K562 (cell line): ENCODE data around the gene RHBG. TPM values are rescaled to one million over a fixed set of nuclear protein-coding genes. Genes with fewer than 3 reads are reported as not detected.
A peak's percentile ranks its signal among the peaks of the same experiment; 100 is the strongest.

Experiments
- BRCA1 ChIP-seq, 2 experiments: fragments of 450-650 bp in 1 of 2; sonication (generic) in 1 of 2; formaldehyde crosslinking in 1 of 2; IDR thresholded peaks; 2 replicates each; pipeline versions ENCODE4 v1.5.0 to v1.6.1; 2017 to 2020; ENCODE audit warnings: mild to moderate bottlenecking in 1 of 2, missing genetic modification reagents in 1 of 2
- CBX8 ChIP-seq: fragments of 200-600 bp; sonication (generic); IDR thresholded peaks from 2 replicates; pipeline ENCODE4 v1.6.1; 2012; ENCODE audit warnings: borderline replicate concordance, mixed run types, low read depth, mild to moderate bottlenecking, moderate library complexity, mixed read lengths, low read length, control low read depth, inconsistent platforms; ENCODE audit not compliant: poor library complexity, severe bottlenecking; ENCODE audit errors: extremely low read depth
- GTF2F1 ChIP-seq: IDR thresholded peaks from 2 replicates; pipeline ENCODE4 v1.6.1; 2011; ENCODE audit warnings: low read depth, low read length, improper control_type of control experiment
- SAFB2 ChIP-seq: fragments of 200-400 bp; formaldehyde crosslinking; IDR thresholded peaks from 2 replicates; pipeline ENCODE4 v1.6.1; 2018; ENCODE audit warnings: borderline replicate concordance, low read length, low read depth, moderate library complexity; ENCODE audit not compliant: severe bottlenecking
- SP1 ChIP-seq: sonication (generic); formaldehyde crosslinking; IDR thresholded peaks from 2 replicates; pipeline ENCODE4 v1.8.1; 2022; ENCODE audit warnings: mild to moderate bottlenecking, missing genetic modification reagents
- SRSF1 ChIP-seq: fragments of 200-400 bp; formaldehyde crosslinking; IDR thresholded peaks from 2 replicates; pipeline ENCODE4 v1.6.1; 2017; ENCODE audit warnings: mild to moderate bottlenecking, low read depth, low read length, moderate library complexity
- STAT5A ChIP-seq: IDR thresholded peaks from 2 replicates; pipeline ENCODE4 v1.6.1; 2012; ENCODE audit warnings: low read length, inconsistent platforms, borderline replicate concordance
- TAF7 ChIP-seq: fragments of 450-650 bp; IDR thresholded peaks from 2 replicates; pipeline ENCODE4 v1.6.1; 2016; ENCODE audit warnings: missing genetic modification characterization, missing compliant biosample characterization
- TRIM28 ChIP-seq: fragments of 450-650 bp; IDR thresholded peaks from 2 replicates; pipeline ENCODE4 v1.6.1; 2017
- ZNF408 ChIP-seq: fragments of 250-450 bp; sonication (Bioruptor Pico); IDR thresholded peaks from 2 replicates; pipeline ENCODE4 v1.4.0; 2020; ENCODE audit warnings: low read depth, mild to moderate bottlenecking, moderate library complexity
- polyA plus RNA-seq, 8 experiments: library from polyadenylated mRNA; depleted of rRNA in 4 of 8; stranded (reverse) in 5 of 8; unstranded in 3 of 8; fragments of >200 nt; fragmentation: Nextera tagmentation in 2 of 8; fragmentation: Illumina TruSeq in 1 of 8; extraction: Ambion mirVana in 2 of 8; extraction: Trizol in 1 of 8; gene quantifications; 2 replicates each; pipeline versions ENCODE4 v1.2.1 to v1.2.3, GENCODE V29; 2011 to 2014; ENCODE audit warnings: inconsistent platforms in 1 of 8, missing spikeins in 1 of 8
- total RNA-seq, 7 experiments: library from RNA; depleted of rRNA in 6 of 7; stranded (reverse); fragments of >200 nt in 6 of 7; fragmentation: Illumina TruSeq in 2 of 7; extraction: Trizol in 2 of 7; gene quantifications; 2 replicates each; pipeline versions ENCODE4 v1.2.1 to v1.2.3, GENCODE V29; 2011 to 2021; ENCODE audit warnings: low replicate concordance in 1 of 7
- TF ChIP-seq, protein P1 (sequence below): fragments of 450-650 bp; IDR thresholded peaks from 2 replicates; pipeline ENCODE4 v1.7.1; 2018; ENCODE audit warnings: mild to moderate bottlenecking, low read depth; ENCODE audit not compliant: partially characterized antibody
- TF ChIP-seq, protein P2 (sequence below): sonication (generic); formaldehyde crosslinking; IDR thresholded peaks from 2 replicates; pipeline ENCODE4 v1.8.0; 2023; ENCODE audit warnings: missing genetic modification reagents, mild to moderate bottlenecking, borderline replicate concordance
- TF ChIP-seq, protein P3 (sequence below), 2 experiments: fragments of 450-650 bp; IDR thresholded peaks; 2 replicates each; pipeline ENCODE4 v1.6.1; 2018; ENCODE audit warnings: mild to moderate bottlenecking in 2 of 2, low read depth in 1 of 2; ENCODE audit not compliant: partially characterized antibody in 2 of 2

The RHBG gene
- total and polyA plus RNA-seq, 9 of the 15 experiments (the other 6 are each of a cell fraction or from before 2014, with no cell fraction given) = not detected

DNA sequence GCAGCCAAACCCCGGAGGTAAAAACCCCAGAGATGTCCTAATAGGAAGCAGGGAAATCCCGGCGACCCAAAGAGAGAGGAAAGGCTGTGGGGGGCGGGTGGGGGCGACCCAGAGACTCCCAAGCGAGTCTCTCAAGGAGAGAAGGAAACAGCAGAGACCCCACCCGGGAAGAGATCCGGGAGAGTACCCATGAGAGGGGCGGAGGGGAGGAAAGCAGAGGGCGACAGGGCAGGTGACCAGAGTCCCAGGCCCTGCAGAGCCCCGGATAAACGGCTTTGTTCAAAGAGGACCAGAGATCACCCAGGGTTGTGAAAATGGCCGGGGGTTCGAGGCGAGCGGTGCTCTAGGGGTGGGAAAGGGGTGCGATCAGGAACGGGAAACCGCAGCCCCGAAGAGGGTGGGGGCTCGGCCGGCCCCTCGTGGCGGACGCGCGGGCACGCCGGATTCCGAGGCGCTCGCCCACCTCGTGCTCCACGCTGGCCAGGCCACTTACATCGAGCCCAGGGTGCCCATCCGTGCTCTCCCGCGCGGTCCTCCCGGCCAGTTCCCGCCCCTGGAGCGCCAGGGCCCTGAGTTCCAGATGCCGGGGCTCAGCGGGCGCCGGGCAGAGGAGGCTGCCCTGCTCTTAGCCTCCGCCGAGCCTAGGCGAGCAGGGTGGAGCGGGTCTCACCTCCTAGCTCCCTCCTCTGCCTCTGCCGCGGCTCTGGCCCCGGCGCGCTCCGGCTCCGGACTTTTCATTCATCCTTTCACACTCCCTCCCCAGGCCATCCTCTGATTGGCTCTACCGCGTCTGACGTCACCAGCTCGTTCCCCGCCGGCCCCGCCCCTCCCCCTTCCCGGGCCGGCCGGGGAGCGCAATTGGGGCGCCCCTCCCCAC lies 52.3 kb downstream of the RHBG start (continued):
- TF ChIP-seq, protein P1, sequence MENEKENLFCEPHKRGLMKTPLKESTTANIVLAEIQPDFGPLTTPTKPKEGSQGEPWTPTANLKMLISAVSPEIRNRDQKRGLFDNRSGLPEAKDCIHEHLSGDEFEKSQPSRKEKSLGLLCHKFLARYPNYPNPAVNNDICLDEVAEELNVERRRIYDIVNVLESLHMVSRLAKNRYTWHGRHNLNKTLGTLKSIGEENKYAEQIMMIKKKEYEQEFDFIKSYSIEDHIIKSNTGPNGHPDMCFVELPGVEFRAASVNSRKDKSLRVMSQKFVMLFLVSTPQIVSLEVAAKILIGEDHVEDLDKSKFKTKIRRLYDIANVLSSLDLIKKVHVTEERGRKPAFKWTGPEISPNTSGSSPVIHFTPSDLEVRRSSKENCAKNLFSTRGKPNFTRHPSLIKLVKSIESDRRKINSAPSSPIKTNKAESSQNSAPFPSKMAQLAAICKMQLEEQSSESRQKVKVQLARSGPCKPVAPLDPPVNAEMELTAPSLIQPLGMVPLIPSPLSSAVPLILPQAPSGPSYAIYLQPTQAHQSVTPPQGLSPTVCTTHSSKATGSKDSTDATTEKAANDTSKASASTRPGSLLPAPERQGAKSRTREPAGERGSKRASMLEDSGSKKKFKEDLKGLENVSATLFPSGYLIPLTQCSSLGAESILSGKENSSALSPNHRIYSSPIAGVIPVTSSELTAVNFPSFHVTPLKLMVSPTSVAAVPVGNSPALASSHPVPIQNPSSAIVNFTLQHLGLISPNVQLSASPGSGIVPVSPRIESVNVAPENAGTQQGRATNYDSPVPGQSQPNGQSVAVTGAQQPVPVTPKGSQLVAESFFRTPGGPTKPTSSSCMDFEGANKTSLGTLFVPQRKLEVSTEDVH = no peak
- TF ChIP-seq GTF2F1 (no peak), TRIM28 (no peak), TAF7 (tag) (no peak), SAFB2 (no peak), STAT5A (no peak), SRSF1 (no peak), BRCA1 (IDR thresholded peaks at IDR 0.05) (no peak), BRCA1 (CRISPR knock-in tag; IDR thresholded peaks at IDR 0.05) (0 out of 2 replicates have a peak, but pooled peaks have one; percentile 88), SP1 (CRISPR knock-in tag) (peak; percentile 86), CBX8 (no peak), ZNF408 (no peak)
- TF ChIP-seq, protein P2, sequence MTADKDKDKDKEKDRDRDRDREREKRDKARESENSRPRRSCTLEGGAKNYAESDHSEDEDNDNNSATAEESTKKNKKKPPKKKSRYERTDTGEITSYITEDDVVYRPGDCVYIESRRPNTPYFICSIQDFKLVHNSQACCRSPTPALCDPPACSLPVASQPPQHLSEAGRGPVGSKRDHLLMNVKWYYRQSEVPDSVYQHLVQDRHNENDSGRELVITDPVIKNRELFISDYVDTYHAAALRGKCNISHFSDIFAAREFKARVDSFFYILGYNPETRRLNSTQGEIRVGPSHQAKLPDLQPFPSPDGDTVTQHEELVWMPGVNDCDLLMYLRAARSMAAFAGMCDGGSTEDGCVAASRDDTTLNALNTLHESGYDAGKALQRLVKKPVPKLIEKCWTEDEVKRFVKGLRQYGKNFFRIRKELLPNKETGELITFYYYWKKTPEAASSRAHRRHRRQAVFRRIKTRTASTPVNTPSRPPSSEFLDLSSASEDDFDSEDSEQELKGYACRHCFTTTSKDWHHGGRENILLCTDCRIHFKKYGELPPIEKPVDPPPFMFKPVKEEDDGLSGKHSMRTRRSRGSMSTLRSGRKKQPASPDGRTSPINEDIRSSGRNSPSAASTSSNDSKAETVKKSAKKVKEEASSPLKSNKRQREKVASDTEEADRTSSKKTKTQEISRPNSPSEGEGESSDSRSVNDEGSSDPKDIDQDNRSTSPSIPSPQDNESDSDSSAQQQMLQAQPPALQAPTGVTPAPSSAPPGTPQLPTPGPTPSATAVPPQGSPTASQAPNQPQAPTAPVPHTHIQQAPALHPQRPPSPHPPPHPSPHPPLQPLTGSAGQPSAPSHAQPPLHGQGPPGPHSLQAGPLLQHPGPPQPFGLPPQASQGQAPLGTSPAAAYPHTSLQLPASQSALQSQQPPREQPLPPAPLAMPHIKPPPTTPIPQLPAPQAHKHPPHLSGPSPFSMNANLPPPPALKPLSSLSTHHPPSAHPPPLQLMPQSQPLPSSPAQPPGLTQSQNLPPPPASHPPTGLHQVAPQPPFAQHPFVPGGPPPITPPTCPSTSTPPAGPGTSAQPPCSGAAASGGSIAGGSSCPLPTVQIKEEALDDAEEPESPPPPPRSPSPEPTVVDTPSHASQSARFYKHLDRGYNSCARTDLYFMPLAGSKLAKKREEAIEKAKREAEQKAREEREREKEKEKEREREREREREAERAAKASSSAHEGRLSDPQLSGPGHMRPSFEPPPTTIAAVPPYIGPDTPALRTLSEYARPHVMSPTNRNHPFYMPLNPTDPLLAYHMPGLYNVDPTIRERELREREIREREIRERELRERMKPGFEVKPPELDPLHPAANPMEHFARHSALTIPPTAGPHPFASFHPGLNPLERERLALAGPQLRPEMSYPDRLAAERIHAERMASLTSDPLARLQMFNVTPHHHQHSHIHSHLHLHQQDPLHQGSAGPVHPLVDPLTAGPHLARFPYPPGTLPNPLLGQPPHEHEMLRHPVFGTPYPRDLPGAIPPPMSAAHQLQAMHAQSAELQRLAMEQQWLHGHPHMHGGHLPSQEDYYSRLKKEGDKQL (CRISPR knock-in tag) = no peak
- TF ChIP-seq, protein P3, sequence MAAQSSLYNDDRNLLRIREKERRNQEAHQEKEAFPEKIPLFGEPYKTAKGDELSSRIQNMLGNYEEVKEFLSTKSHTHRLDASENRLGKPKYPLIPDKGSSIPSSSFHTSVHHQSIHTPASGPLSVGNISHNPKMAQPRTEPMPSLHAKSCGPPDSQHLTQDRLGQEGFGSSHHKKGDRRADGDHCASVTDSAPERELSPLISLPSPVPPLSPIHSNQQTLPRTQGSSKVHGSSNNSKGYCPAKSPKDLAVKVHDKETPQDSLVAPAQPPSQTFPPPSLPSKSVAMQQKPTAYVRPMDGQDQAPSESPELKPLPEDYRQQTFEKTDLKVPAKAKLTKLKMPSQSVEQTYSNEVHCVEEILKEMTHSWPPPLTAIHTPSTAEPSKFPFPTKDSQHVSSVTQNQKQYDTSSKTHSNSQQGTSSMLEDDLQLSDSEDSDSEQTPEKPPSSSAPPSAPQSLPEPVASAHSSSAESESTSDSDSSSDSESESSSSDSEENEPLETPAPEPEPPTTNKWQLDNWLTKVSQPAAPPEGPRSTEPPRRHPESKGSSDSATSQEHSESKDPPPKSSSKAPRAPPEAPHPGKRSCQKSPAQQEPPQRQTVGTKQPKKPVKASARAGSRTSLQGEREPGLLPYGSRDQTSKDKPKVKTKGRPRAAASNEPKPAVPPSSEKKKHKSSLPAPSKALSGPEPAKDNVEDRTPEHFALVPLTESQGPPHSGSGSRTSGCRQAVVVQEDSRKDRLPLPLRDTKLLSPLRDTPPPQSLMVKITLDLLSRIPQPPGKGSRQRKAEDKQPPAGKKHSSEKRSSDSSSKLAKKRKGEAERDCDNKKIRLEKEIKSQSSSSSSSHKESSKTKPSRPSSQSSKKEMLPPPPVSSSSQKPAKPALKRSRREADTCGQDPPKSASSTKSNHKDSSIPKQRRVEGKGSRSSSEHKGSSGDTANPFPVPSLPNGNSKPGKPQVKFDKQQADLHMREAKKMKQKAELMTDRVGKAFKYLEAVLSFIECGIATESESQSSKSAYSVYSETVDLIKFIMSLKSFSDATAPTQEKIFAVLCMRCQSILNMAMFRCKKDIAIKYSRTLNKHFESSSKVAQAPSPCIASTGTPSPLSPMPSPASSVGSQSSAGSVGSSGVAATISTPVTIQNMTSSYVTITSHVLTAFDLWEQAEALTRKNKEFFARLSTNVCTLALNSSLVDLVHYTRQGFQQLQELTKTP (IDR thresholded peaks at IDR 0.05; ENCODE audit: low read depth in 1 of 2, partially characterized antibody in 2 of 2) = no peak
